GM21381 (cell line): ENCODE results near the gene OR2H2.

ENCODE experiments used
- ATAC-seq: cut with Tn5 transposase; IDR thresholded peaks from one replicate; pipeline ENCODE4 v1.9.1; 2021; ENCODE audit warnings: mild to moderate bottlenecking, moderate library complexity; ENCODE audit not compliant: unreplicated experiment

Gene OR2H2

DNA sequence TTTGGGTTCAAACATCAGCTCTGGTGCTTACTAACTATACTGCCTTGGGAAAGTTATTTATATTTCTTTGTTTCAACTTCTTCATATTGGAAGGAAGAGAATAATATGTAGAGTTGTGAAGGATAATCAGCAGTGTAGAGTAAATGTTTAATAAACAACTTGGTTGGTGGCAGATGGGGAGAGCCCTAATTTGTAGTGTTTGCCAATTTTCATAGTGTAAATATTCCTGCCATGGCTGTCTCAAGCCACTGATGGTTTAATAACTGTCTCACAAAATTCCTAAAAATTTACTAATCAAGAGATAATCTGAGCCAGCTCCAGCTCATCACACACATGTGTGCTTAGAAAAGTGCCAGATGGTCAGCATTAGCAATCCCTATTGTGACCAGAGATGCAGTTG is at the start of gene OR2H2:
OR2H2 (plus strand) TSS at position 301 of the 400 bp plus-strand sequence. CDS start 2,824 bp downstream, outside the sequence.
- no peak for ATAC-seq

DNA sequence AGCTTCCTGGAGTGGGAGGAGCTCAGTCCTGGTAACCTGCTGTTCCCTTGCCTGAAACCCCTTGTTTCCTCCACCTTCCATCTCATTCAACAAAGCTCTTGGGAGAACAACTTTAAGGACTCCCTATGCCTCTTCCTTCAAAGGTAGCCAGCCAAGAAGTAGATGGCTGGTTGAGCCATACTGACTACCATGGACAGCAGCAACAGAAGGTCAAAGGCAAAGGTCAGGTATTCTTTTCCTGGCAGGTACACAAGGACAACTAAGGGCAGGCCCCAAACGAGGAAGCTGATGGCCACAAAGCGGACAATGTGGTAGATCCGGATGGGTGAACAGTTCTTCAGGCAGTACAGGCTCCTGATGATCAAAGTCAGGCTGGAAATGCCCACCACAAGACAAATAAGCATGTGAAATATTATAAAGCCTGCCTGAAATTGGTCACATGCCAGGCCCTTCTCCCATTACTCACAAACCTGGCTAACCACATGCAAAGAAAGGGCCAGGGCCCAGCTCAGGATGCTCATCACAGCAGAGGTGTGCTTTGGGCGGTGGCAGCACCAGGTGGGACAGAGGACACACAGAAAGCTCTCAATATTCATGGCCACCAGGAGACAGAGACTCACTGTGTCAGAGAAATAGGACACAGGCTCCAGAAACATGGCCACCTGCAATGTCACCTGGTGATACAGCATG is 47.1 kb upstream of the OR2H2 start:
- no peak for ATAC-seq

DNA sequence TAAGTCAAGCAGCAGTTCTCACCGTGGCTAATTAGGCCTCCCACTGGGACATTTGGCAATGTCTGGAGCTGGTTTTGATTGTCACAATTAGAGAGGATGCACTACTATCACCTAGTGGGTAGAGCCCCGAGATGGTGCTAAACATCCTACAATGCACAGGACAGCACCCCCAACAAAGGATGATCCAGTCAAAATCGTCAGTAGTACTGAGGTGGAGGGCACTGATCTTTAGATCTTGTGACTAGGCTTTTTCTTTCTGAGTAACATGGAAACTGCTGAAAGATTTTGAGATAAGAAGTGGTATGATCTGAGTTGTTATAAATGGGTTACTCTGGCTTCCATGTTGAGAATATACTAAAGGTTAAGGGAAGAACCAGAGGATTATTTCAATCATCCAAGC is 37.3 kb upstream of the OR2H2 start:
- ATAC-seq: no peak

DNA sequence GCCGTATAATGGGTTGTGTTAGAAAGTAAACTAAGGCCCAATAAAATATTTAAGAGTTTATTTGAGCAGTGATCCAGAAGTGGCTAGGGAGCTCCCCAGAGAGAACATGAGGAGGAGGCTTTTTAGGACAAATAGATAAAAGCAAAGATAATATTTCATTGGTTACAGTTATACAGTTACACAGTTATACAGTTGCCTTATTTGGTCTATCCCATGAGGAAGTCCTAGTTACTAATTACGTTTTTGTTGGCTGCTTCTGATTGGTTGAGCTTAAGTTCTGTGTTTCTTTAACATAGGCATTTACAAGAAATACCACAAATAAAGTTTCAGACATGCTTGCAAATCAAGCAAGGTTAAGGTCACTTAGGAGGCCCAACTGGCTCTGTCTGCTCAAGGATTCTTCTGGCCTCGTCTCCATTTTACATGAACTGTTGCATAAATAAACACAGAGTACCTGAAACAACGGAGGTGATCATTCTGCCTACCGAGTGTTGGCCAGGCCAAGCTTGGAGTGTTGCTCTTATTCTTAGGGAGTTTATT is 32.3 kb upstream of the OR2H2 start:
- peak; percentile 72 for ATAC-seq

DNA sequence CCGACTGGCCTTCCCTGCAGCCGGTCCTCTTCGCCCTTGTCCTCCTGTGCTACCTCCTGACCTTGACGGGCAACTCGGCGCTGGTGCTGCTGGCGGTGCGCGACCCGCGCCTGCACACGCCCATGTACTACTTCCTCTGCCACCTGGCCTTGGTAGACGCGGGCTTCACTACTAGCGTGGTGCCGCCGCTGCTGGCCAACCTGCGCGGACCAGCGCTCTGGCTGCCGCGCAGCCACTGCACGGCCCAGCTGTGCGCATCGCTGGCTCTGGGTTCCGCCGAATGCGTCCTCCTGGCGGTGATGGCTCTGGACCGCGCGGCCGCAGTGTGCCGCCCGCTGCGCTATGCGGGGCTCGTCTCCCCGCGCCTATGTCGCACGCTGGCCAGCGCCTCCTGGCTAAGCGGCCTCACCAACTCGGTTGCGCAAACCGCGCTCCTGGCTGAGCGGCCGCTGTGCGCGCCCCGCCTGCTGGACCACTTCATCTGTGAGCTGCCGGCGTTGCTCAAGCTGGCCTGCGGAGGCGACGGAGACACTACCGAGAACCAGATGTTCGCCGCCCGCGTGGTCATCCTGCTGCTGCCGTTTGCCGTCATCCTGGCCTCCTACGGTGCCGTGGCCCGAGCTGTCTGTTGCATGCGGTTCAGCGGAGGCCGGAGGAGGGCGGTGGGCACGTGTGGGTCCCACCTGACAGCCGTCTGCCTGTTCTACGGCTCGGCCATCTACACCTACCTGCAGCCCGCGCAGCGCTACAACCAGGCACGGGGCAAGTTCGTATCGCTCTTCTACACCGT is 31.5 kb upstream of the OR2H2 start:
- ATAC-seq: no peak

DNA sequence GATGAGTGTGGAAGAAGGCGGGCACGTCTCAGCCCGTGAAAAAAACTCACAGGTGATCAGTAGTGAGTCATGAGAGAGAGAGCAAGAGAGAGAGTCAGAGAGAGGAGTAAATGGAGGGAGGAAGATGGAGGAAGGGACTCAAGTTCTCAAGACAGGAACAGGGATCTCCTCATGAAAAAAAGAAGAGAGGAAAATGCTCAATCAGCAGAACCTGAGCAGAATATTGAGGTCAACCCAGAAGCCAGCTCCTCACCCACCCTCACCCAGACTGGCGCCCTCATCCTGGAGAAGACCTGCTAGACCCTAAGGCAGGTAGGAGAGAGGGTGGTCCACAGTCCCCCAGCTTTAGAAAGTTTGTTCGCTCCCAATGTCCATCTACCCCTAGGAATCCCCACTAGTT is 30.2 kb upstream of the OR2H2 start:
- ATAC-seq: no peak

DNA sequence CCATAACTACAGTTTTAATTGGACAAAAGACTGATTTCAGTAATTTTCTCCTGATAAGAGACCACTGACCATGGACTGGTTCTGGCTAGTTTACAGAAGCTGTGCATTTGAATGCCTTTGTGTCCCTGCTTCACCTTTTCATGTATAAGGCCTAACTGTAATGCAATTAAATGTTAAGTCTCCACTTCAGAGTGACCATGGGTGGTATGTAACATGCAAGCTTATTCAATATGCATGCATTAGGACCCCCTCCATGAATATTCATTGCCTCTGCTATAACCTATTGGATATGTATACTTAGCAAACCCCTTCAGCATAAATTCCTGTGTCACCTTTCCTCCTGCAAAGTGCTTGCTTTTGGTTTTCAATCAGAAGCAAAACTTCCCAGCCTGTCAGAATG is 27.6 kb upstream of the OR2H2 start:
- no peak for ATAC-seq

DNA sequence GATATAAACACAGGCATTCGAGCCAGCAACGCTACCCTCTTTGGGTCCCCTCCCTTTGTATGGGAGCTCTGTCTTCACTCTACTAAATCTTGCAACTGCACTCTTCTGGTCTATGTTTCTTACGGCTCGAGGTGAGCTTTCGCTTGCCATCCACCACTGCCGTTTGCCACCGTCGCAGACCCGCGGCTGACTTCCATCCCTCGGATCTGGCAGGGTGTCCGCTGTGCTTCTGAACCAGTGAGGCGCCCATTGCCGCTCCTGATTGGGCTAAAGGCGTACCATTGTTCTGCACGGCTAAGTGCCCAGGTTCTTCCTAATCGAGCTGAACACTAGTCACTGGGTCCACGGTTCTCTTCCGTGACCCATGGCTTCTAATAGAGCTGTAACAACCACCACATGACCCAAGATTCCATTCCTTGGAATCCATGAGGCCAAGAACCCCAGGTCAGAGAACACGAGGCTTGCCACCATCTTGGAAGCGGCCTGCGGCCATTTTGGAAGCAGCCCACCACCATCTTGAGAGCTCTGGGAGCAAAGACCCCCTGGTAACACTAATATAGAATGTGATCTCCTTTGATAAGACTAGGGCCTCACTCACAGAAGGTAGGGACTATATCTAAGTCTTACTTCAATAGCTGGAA is 26.4 kb upstream of the OR2H2 start:
- no peak for ATAC-seq

DNA sequence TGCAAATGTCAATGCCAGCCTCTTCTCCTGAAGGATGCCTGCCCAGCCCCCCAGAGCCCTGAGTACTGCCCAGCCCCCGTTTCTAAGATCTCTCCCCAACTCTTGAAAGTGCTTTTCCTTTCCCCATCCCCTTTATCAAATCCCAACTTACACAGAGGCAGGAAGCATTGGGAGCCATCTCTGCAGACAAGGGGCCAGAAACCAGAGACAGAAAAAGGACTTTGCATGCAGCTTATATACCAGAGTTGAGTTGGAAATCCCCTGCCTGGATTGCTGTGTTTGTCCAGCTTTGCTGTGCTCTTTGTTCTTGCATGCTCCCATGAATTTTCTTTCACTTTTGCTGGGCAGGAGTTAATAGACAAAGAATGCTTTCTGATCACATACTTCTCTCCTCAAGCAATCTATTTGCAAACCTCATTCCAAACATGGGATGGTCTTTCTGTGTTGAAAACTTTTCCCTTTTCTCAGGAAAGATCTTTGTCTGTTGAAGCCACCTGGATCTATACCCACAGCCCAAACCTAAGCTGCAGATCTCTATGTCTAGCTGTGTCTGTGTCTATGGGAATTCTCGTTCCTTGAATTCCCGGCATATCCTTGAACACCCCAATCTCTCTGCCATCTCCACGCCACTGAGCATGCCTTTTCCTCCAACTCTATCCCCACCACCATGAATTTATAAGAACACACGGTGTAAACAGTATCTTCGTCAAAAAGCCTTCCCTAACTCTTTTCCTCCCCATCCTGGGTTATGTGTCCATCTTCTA is 25.2 kb upstream of the OR2H2 start, which contains the start of gene UBD:
UBD (minus strand) TSS at position 209 of the 764 bp plus-strand sequence; CDS start at position 178, 31 bp downstream.
- ATAC-seq: no peak

DNA sequence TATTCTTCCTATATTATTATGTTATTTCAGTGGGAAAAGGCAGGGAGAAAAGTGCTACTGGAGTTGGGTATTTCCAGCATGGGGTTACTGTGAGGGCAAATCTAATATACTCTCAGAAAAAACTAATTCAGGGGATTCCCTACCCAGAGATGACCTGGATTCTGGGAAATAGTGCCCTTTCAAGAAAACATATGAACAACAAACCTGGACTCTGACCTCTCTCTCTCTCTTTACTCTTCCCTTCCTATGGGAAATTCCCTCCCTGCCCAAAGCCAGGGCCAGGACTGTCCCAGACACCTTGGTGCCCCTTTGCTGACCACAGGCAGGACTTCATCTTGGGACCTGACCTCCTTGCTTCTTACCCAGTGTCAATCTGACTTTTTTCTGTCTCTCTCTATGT is 23.8 kb upstream of the OR2H2 start:
- no peak for ATAC-seq

DNA sequence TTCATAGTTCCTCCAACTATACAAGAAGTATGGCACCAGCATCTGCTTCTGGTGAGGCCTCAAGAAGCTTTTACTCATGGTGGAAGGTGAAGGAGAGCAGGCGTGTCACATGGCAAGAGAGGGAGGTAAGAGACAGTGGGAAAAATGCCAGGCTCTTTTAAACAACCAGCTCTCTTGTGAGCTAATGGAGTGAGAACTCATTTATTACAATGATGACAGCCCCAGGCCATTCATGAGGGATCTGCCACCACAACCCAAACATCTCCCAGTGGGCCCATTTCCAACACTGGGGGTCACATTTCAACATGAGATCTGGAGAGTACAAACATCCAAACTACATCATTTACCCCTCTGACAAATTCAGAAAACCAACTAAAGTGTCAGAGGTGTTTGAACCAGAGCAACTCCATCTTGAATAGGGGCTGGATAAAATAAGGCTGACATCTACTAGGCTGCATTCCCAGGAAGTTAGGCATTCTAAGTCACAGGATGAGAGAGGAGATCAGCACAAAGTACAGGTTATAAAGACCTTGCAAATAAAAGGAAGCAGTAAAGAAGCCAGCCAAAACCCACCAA is 23.2 kb upstream of the OR2H2 start:
- no peak for ATAC-seq

DNA sequence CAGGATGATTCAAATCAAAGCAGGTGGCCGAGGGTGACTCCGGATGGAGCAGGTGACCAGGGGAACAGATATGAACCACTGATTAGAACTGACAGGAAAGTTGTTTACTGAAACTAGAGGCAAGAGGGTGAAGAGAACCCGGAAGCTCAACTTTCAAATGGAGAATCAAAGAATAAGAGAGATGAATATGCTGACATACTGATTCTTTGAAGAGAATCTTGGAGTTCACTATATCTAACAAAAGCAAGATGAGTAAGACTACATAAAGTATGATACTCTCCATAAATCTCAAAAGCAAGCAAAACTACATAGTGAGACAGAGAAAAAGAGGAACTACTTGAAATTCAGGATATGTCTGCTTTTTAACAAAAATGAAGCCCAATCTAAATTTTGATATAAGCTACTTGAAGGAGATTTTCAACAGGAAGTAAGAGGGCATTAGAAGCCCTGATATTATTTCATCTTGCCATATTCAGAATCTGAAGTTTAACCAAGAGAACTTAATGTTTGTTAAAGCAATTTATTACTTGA is 21.4 kb upstream of the OR2H2 start:
- ATAC-seq: no peak

DNA sequence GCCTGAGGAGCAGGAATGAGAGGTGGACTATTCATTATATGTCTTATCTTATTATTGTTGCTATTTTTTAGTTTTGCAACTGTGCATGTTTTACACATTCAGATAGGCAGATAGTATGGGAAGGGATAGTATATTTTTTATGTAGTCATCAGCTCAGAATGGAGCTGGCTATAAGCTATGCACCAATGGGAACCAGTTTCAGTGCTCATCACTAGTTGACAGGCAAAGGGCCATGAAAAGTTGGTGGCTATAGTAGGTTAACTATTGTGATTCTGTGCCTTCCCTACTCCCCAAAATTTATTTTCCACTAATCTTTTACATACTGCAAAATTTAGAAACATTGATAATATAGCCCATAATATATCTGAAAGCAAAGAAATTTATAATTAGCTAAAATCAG is 20.0 kb upstream of the OR2H2 start:
- ATAC-seq: no peak

DNA sequence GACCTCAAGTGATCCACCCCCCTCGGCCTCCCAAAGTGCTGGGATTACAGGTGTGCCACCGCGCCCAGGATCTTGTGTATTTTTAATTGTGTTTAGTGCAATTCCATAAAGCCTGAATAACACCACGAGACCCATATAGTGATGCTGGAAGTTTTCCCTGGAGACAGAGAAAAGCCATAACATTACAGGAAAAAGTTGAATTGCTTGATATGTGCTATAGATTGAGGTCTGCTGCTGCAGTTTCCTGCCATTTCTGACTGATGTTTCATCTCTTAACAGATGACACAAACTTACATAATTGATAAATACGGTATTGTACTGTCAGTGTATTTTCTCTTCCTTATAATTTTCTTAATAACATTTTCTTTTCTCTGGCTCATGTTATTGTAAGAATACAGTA is 18.1 kb upstream of the OR2H2 start:
- ATAC-seq: no peak

DNA sequence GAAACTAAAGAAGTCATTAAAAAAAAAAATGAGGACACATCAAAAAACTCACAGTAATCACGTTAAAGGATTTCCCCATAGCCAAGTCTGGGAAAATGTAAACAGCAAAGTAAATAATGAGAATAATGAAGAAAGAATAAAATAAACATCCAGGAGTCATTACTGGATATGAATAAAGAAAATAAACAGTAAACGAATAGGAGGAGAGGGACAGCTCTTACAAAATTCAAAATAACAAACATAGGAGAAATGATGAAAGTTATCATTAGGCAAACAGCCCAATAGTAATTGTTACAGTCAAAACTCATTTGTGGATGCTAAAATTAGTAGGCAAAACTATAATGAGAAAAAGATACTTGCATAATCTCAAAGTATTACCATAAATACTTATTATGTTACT is 17.4 kb upstream of the OR2H2 start:
- no peak for ATAC-seq

DNA sequence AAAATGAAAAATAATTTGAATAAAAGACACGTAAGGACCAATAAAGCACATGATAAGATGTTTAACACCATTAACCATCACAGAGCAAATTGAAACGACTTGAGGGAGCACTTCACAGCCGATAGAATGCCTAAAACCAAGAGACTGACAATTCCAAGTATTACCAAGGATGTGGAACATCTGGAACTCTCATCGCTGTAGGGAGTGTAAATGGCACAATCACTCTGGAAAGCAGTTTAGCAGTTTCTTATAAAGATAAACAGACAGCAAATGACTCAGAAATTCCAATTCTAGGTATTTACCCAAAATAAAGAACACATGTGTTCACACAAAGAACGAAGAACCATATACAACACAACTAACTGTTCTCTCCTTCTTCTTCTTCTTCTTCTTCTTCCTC is 16.9 kb upstream of the OR2H2 start:
- no peak for ATAC-seq

DNA sequence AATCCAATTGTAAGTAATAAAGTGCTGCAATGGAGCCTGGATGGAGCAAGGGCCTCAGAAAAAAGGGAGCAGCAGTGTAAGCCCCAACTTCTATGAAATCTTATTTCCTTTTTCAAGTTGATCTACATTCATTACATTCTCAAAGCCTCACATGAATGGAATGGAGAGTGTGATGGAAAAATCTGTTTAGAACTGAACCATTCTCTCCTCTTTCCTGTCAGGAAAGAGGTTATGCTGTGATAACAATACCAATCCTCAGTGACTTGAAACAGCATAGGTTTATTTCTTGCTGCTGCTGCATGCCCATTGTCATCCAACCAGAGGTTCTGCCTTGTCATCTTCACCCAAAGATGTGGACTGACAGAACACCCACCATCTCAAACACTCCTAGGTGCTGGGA is 8.9 kb upstream of the OR2H2 start:
- no peak for ATAC-seq

DNA sequence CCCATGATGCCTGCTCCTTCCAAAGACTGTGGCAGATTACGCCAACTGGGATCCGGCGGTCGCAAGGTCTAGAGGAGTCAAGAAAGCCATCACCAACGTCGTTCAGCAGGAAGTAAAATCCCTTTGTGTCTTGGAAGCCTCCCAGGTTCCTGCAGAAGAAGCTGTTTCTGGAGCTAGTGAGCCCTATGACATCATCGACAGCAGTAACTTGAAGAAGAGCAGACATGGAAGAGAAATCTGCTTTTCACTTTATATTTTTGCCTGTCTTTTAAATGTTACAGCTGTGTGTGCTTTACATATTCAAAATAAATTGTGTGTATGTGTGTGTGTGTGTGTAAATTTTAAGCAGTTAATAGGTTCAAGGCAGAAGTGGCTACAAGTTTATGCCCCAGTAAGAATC is 7.4 kb upstream of the OR2H2 start:
- ATAC-seq: no peak

DNA sequence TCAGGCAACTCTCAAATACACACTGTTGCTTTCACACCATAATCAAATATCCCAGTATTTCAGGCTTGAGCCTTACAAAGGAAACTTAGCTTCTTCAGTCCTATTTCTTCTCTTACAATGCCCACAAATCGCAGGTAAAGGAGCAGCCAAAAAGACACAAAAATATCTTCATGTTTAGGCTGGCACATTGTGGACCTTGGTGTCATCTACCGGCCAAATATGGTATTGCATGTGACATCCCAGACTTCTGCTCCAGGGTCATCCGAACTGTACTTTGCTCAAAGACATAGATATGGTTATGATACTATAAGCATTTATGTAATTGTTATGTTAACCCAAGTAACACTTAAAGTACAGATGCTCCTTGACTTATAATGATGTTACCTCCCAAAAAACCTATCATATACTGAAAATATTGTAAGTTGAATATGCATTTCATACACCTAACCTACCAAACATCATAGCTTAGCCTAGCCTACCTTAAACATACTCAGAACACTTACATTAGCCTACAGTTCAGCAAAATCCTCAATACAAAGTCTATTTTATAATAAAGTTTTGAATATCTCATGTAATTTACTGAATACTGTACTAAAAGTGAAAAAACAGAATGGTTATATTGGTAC is 4.6 kb downstream of the OR2H2 start:
- no peak for ATAC-seq
